A549 (cell line): Measurements from ENCODE around the gene NRM.
"Not testable (repeated sequence)": the region's sequence is repeated elsewhere in the genome, so short reads cannot be mapped to it uniquely, and the experiment has no call there.

Experiments used
- EP300 ChIP-seq, 2 experiments: fragments of >200 bp; sonication (Bioruptor Twin); formaldehyde crosslinking; IDR thresholded peaks; 2 replicates in 1 of 2; 3 replicates in 1 of 2; pipeline ENCODE4 v1.6.1; 2016 to 2017
- KDM1A ChIP-seq: fragments of 200-600 bp; sonication (generic); IDR thresholded peaks from 2 replicates; pipeline ENCODE4 v1.6.1; 2016; ENCODE audit warnings: low read depth, mild to moderate bottlenecking
- RCOR1 ChIP-seq: fragments of 150-350 bp; IDR thresholded peaks from 2 replicates; pipeline ENCODE4 v1.6.1; 2014; ENCODE audit warnings: antibody characterized with exemption, low read length, low read depth
- ZFP36 ChIP-seq: fragments of 450-650 bp; IDR thresholded peaks from 2 replicates; pipeline ENCODE4 v1.6.1; 2014; ENCODE audit warnings: borderline replicate concordance; ENCODE audit not compliant: partially characterized antibody
- TF ChIP-seq, protein P1 (sequence below): fragments of >200 bp; sonication (Bioruptor Twin); formaldehyde crosslinking; IDR thresholded peaks from 3 replicates; pipeline ENCODE4 v1.5.1; 2016

DNA sequence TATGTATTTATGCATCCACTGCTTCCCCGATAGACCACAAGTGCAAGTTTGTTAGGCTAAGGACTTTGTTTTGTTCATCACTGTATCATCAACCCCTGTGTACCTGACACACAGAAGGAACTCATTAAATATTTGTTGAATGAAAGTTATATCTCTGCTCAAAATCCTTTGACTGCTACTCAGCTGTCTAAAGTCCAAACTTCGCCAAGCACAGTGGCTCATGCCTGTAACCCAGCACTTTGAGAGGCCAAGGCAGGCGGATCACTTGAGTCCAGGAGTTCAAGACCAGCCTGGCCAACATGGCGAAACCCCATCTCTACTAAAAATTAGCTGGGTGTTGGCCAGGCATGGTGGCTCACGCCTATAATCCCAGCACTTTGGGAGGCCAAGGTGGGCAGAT, 32.9 kb downstream of the NRM start:
- TF ChIP-seq KDM1A; EP300 (IDR thresholded peaks at IDR 0.05); RCOR1; ZFP36: not testable (repeated sequence)
- TF ChIP-seq, protein P1, sequence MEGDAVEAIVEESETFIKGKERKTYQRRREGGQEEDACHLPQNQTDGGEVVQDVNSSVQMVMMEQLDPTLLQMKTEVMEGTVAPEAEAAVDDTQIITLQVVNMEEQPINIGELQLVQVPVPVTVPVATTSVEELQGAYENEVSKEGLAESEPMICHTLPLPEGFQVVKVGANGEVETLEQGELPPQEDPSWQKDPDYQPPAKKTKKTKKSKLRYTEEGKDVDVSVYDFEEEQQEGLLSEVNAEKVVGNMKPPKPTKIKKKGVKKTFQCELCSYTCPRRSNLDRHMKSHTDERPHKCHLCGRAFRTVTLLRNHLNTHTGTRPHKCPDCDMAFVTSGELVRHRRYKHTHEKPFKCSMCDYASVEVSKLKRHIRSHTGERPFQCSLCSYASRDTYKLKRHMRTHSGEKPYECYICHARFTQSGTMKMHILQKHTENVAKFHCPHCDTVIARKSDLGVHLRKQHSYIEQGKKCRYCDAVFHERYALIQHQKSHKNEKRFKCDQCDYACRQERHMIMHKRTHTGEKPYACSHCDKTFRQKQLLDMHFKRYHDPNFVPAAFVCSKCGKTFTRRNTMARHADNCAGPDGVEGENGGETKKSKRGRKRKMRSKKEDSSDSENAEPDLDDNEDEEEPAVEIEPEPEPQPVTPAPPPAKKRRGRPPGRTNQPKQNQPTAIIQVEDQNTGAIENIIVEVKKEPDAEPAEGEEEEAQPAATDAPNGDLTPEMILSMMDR, result not testable (repeated sequence)
